Smooth muscle cell (in vitro differentiated cells): ENCODE measurements around the gene DUS3L. TPM values are rescaled to one million over a fixed set of nuclear protein-coding genes. Genes with fewer than 3 reads are reported as not detected.

Experiments used
- DNase-seq: peaks from one replicate; lab custom pipeline; 2025; ENCODE audit not compliant: unreplicated experiment; lab: John Stamatoyannopoulos, UW
- H2AFZ ChIP-seq: fragments of 200-600 bp; sonication (generic); 2 replicates; pipeline ENCODE4 v1.6.0; 2016; ENCODE audit warnings: antibody characterized with exemption, low read depth, mild to moderate bottlenecking
- H3F3A ChIP-seq: fragments of 200-600 bp; sonication (generic); 2 replicates; pipeline ENCODE4 v1.6.0; 2017; ENCODE audit warnings: antibody characterized with exemption, low read depth
- H3K27ac ChIP-seq: fragments of 200-600 bp; sonication (generic); 2 replicates; pipeline ENCODE4 v1.5.1; 2016; ENCODE audit warnings: low read depth, mild to moderate bottlenecking
- H3K27me3 ChIP-seq: fragments of 200-600 bp; sonication (generic); 2 replicates; pipeline ENCODE4 v1.6.1; 2016; ENCODE audit warnings: low read depth, mild to moderate bottlenecking
- H3K36me3 ChIP-seq: fragments of 200-600 bp; sonication (generic); 2 replicates; pipeline ENCODE4 v1.5.1; 2016; ENCODE audit warnings: low read depth
- H3K4me1 ChIP-seq: fragments of 200-600 bp; sonication (generic); 2 replicates; pipeline ENCODE4 v1.5.1; 2016; ENCODE audit warnings: low read depth
- H3K4me2 ChIP-seq: fragments of 200-600 bp; sonication (generic); 2 replicates; pipeline ENCODE4 v1.6.0; 2016; ENCODE audit warnings: mild to moderate bottlenecking
- H3K4me3 ChIP-seq: fragments of 200-600 bp; sonication (generic); 2 replicates; pipeline ENCODE4 v1.5.1; 2016; ENCODE audit warnings: mild to moderate bottlenecking
- H3K79me2 ChIP-seq: fragments of 200-600 bp; sonication (generic); 2 replicates; pipeline ENCODE4 v1.6.0; 2016; ENCODE audit warnings: low read depth, mild to moderate bottlenecking
- H3K9ac ChIP-seq: fragments of 200-600 bp; sonication (generic); 2 replicates; pipeline ENCODE4 v1.6.0; 2016; ENCODE audit warnings: low read depth
- H3K9me3 ChIP-seq: fragments of 200-600 bp; sonication (generic); replicated peaks from 2 replicates; pipeline ENCODE4 v1.5.1; 2016; ENCODE audit warnings: low read depth
- H4K20me1 ChIP-seq: fragments of 200-600 bp; sonication (generic); 2 replicates; pipeline ENCODE4 v1.6.0; 2016; ENCODE audit warnings: low read depth
- WGBS: methylation state at CpG from one replicate; pipeline ENCODE4 v1.1.7; 2016; ENCODE audit warnings: low lambda C conversion rate; 5-methylcytosine and 5-hydroxymethylcytosine counted together
- polyA plus RNA-seq: library from polyadenylated mRNA; unstranded; fragments of >200 nt; fragmentation: Nextera tagmentation; extraction: Ambion mirVana; gene quantifications from 2 replicates; pipeline ENCODE4 v1.2.1, GENCODE V29; 2016
- total RNA-seq: library from RNA; depleted of rRNA; stranded (reverse); fragments of >200 nt; gene quantifications from 2 replicates; pipeline ENCODE4 v1.2.3, GENCODE V29; 2014
- TF ChIP-seq, protein P1 (sequence below): fragments of 200-600 bp; sonication (generic); IDR thresholded peaks from 2 replicates; pipeline ENCODE4 v1.5.1; 2017; ENCODE audit warnings: borderline replicate concordance, mild to moderate bottlenecking, antibody characterized with exemption; ENCODE audit not compliant: insufficient read depth, poor library complexity, severe bottlenecking

DUS3L gene
- total and polyA plus RNA-seq, 2 experiments from 2014 or later: 18.5 to 19.7 TPM

- Histone ChIP-seq H3K9me3 (no peaks in the 10 kb centered on the region), H3K27me3 (peaks cover 10% of the 10 kb centered on the region), H3K4me3 (no peak overlapping the region), H3K79me2 (no peaks in the 10 kb centered on the region), H3K36me3 (no peaks in the 10 kb centered on the region), H3K27ac (no peak overlapping the region), H3F3A (peaks cover 11% of the 10 kb centered on the region), H2AFZ (no peak overlapping the region), H3K9ac (no peak overlapping the region), H3K4me2 (no peak overlapping the region), H4K20me1 (no peaks in the 10 kb centered on the region), H3K4me1 (no peaks in the 10 kb centered on the region)
- TF ChIP-seq, protein P1, sequence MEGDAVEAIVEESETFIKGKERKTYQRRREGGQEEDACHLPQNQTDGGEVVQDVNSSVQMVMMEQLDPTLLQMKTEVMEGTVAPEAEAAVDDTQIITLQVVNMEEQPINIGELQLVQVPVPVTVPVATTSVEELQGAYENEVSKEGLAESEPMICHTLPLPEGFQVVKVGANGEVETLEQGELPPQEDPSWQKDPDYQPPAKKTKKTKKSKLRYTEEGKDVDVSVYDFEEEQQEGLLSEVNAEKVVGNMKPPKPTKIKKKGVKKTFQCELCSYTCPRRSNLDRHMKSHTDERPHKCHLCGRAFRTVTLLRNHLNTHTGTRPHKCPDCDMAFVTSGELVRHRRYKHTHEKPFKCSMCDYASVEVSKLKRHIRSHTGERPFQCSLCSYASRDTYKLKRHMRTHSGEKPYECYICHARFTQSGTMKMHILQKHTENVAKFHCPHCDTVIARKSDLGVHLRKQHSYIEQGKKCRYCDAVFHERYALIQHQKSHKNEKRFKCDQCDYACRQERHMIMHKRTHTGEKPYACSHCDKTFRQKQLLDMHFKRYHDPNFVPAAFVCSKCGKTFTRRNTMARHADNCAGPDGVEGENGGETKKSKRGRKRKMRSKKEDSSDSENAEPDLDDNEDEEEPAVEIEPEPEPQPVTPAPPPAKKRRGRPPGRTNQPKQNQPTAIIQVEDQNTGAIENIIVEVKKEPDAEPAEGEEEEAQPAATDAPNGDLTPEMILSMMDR: no peak
- DNase-seq: no peak
- WGBS: 95% methylated on average over 21 of the region's 21 CpGs
These were observed 17.3 kb upstream of the DUS3L start for GRCh38 chr19:5808120-5808816.

GRCh38 chr19:5806905-5807304 lies 15.9 kb upstream of the DUS3L start:
- no peak overlapping the region for H3K27ac ChIP-seq

GRCh38 chr19:5806133-5806489 lies 15.1 kb upstream of the DUS3L start:
- Histone ChIP-seq H4K20me1 (no peaks in the 10 kb centered on the region), H3K79me2 (no peaks in the 10 kb centered on the region), H3K36me3 (no peaks in the 10 kb centered on the region), H3K4me1 (no peaks in the 10 kb centered on the region), H3K27me3 (peaks cover 10% of the 10 kb centered on the region), H2AFZ (no peak overlapping the region), H3K9me3 (no peaks in the 10 kb centered on the region), H3F3A (peaks cover 12% of the 10 kb centered on the region), H3K4me2 (no peak overlapping the region), H3K9ac (no peak overlapping the region), H3K4me3 (no peak overlapping the region), H3K27ac (no peak overlapping the region)
- DNase-seq: no peak
- 33% methylated on average over 6 of the region's 6 CpGs for WGBS
- TF ChIP-seq, protein P1: no peak

More at GRCh38 chr19:5806905-5807304, 15.9 kb upstream of the DUS3L start:
- Histone ChIP-seq H3F3A (peaks cover 12% of the 10 kb centered on the region), H3K4me2 (no peak overlapping the region), H3K4me1 (no peaks in the 10 kb centered on the region), H3K27me3 (peaks cover 10% of the 10 kb centered on the region), H3K79me2 (no peaks in the 10 kb centered on the region), H3K9ac (no peak overlapping the region), H3K4me3 (no peak overlapping the region), H2AFZ (no peak overlapping the region), H4K20me1 (no peaks in the 10 kb centered on the region), H3K36me3 (no peaks in the 10 kb centered on the region), H3K9me3 (no peaks in the 10 kb centered on the region)
- no peak for DNase-seq
- WGBS: 95% methylated on average over 5 of the region's 5 CpGs
- TF ChIP-seq, protein P1: no peak

DNA sequence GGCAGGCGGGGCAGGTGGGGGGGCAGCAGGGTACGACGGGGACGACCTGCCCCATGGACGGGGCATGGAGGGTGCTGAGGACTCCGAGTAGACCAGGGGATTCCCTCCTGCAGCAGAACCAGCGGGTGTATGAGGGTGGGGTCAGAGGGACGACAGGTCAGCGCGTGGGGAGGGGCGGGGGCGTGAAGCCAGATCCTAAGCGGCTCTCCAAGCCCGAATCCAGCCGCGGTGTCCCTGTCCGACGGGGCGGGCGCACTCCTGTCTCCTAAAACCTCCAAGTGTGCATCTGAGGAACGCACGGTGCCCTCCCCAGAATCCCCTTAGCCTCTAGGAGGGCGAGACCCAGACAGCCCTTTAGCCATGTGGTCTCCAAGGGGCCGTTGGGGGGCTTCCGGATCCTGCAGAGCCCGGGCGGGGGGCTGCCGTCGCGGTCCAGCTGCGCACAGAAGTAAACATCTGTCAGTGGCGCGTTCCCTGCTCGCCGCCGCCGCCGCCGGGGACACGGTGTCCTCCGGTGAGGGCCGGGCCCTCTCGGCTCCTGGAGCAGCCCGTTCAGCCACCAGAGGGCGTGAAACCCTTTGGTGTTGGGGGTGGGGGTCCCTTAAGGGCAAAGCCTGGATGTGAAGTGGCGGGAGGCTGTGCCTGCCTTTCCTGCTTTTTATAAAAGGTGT lies 14.6 kb upstream of the DUS3L start:
- TF ChIP-seq, protein P1: peak; percentile 72
- Histone ChIP-seq H3K79me2 (no peaks in the 10 kb centered on the region), H3K27ac (no peak overlapping the region), H3K4me3 (peak overlapping the region; percentile 44), H3K27me3 (peaks cover 10% of the 10 kb centered on the region), H2AFZ (no peak overlapping the region), H3K4me2 (peak overlapping the region; percentile 78), H3K36me3 (no peaks in the 10 kb centered on the region), H3K4me1 (no peaks in the 10 kb centered on the region), H3K9me3 (no peaks in the 10 kb centered on the region), H3K9ac (no peak overlapping the region), H4K20me1 (no peaks in the 10 kb centered on the region), H3F3A (peaks cover 12% of the 10 kb centered on the region)
- 4% methylated on average over 37 of the region's 46 CpGs for WGBS
- peak; percentile 36 for DNase-seq
